ENCODE measurements around the gene AURKA.
"Not testable (repeated sequence)": the region's sequence is repeated elsewhere in the genome, so short reads cannot be mapped to it uniquely, and the experiment has no call there.

AURKA gene

GRCh38 chr20:56358600-56359211 lies 33.3 kb downstream of the AURKA start, which contains the start of gene FAM210B:
FAM210B (plus strand) TSS chr20:56358974; CDS start chr20:56359006, 32 bp downstream.
- DNase-seq (ENCODE audit: low spot score): peak; percentile 98

GRCh38 chr20:56358070-56358469 lies 33.9 kb downstream of the AURKA start:
- DNase-seq (ENCODE audit: low spot score): no peak

- DNase-seq (ENCODE audit: low spot score): no peak
Measured at GRCh38 chr20:56353356-56353755, 38.7 kb downstream of the AURKA start.

GRCh38 chr20:56352345-56353055 lies 39.5 kb downstream of the AURKA start:
- peak; percentile 63 for DNase-seq (ENCODE audit: low spot score)

GRCh38 chr20:56350842-56351241 lies 41.2 kb downstream of the AURKA start:
- DNase-seq (ENCODE audit: low spot score): peak; percentile 42

- DNase-seq (ENCODE audit: low spot score): no peak
Measured at GRCh38 chr20:56348746-56349145, 43.3 kb downstream of the AURKA start.

GRCh38 chr20:56348305-56348693 lies 43.7 kb downstream of the AURKA start:
- no peak for DNase-seq (ENCODE audit: low spot score)

GRCh38 chr20:56347628-56348304 lies 44.2 kb downstream of the AURKA start:
- no peak for DNase-seq (ENCODE audit: low spot score)

- DNase-seq (ENCODE audit: low spot score): no peak
Measured at GRCh38 chr20:56345911-56346310, 46.1 kb downstream of the AURKA start.

- peak; percentile 66 for DNase-seq (ENCODE audit: low spot score)
Measured at GRCh38 chr20:56343861-56344381, 48.1 kb downstream of the AURKA start.

- no peak for DNase-seq (ENCODE audit: low spot score)
Measured at GRCh38 chr20:56342783-56343182, 49.2 kb downstream of the AURKA start.

- not testable (repeated sequence) for DNase-seq (ENCODE audit: low spot score)
Measured at GRCh38 chr20:56336709-56337108, 55.3 kb downstream of the AURKA start.

- peak; percentile 12 for DNase-seq (ENCODE audit: low spot score)
Measured at GRCh38 chr20:56328861-56329260, 63.2 kb downstream of the AURKA start.

GRCh38 chr20:56324806-56325205 lies 67.2 kb downstream of the AURKA start:
- DNase-seq (ENCODE audit: low spot score): no peak

GRCh38 chr20:56323656-56324055 lies 68.4 kb downstream of the AURKA start:
- no peak for DNase-seq (ENCODE audit: low spot score)

GRCh38 chr20:56323206-56323605 lies 68.8 kb downstream of the AURKA start:
- no peak for DNase-seq (ENCODE audit: low spot score)

- DNase-seq (ENCODE audit: low spot score): peak; percentile 26
Measured at GRCh38 chr20:56322681-56323080, 69.3 kb downstream of the AURKA start.
